GM19023 (cell line): ENCODE data around the gene RDH5.

Experiments used
- ATAC-seq: cut with Tn5 transposase; IDR thresholded peaks from one replicate; pipeline ENCODE4 v1.9.1; 2021; ENCODE audit warnings: mild to moderate bottlenecking, moderate library complexity; ENCODE audit not compliant: unreplicated experiment

The RDH5 gene

GRCh38 chr12:55720071-55720564, at the start of gene RDH5:
TSS of gene RDH5 (plus strand) at chr12:55720393. CDS start at chr12:55721185, 792 bp downstream.
- ATAC-seq: no peak

- ATAC-seq: no peak
These were observed 48.4 kb upstream of the RDH5 start for GRCh38 chr12:55671746-55672145.

GRCh38 chr12:55673638-55674037, 46.6 kb upstream of the RDH5 start:
- peak; percentile 98 for ATAC-seq

- no peak for ATAC-seq
These were observed 44.5 kb upstream of the RDH5 start for GRCh38 chr12:55675666-55676065.

- ATAC-seq: no peak
These were observed 43.5 kb upstream of the RDH5 start for GRCh38 chr12:55676707-55677106.

GRCh38 chr12:55679691-55680090, 40.5 kb upstream of the RDH5 start:
- no peak for ATAC-seq

GRCh38 chr12:55681142-55682077, 38.8 kb upstream of the RDH5 start:
- no peak for ATAC-seq

GRCh38 chr12:55682087-55682796, 38.0 kb upstream of the RDH5 start:
- no peak for ATAC-seq

- no peak for ATAC-seq
These were observed 36.5 kb upstream of the RDH5 start for GRCh38 chr12:55683676-55684075.

- no peak for ATAC-seq
These were observed 35.3 kb upstream of the RDH5 start for GRCh38 chr12:55684761-55685370.

- no peak for ATAC-seq
These were observed 34.5 kb upstream of the RDH5 start for GRCh38 chr12:55685671-55686070.

- no peak for ATAC-seq
These were observed 33.7 kb upstream of the RDH5 start for GRCh38 chr12:55686366-55687010.

- ATAC-seq: no peak
These were observed 32.4 kb upstream of the RDH5 start for GRCh38 chr12:55687746-55688145.

GRCh38 chr12:55688716-55689655, 31.2 kb upstream of the RDH5 start:
- ATAC-seq: no peak

- ATAC-seq: no peak
These were observed 27.4 kb upstream of the RDH5 start for GRCh38 chr12:55692631-55693322.

GRCh38 chr12:55693323-55694187, 26.6 kb upstream of the RDH5 start:
- ATAC-seq: no peak

GRCh38 chr12:55694188-55694515, 26.0 kb upstream of the RDH5 start:
- no peak for ATAC-seq

- ATAC-seq: no peak
These were observed 25.5 kb upstream of the RDH5 start for GRCh38 chr12:55694651-55695050.
